Measurements from ENCODE around the gene ILK. TPM values are rescaled to one million over a fixed set of nuclear protein-coding genes. Genes with fewer than 3 reads are reported as not detected.

Gene ILK
- total RNA-seq, 1 donor from 2014 or later: 209 TPM

DNA sequence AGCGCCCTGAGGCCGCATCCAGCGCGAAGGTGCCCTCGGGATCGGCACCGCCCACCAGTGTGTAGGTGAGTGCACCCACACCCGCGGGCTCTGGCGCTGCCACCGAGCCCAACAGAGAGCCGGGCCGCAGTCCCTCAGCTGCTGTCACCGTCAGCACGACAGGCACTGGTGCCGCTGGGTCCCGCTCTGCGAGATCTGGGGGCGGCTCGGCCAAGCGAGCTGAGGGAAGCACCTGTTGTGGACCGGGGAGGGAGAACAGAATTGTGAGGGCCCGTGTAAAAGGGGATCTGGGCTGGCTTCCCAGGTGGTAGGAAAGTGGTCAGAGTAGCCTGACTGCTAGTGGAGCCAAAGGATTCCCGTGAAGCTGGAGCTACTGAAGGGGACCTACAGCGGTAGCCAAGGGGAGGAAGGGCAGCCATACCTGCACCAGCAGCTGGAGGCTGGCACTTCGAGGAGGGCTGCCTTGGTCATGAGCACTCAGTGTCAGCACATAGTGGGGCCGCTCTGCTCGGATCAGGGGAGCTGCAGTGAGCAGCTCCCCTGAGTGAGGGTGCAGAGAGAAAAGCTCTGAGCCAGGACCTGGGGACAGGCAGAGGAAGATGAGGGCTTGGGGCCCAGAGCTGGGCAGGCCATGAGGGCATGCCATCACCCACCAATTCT is 27.2 kb downstream of the ILK start:
- Mint-ChIP-seq H3K4me1 (ENCODE audit: unreplicated experiment) (no peaks in the 10 kb centered on the region), H3K4me3 (ENCODE audit: unreplicated experiment) (no peak overlapping the region), H3K27me3 (ENCODE audit: unreplicated experiment) (no peaks in the 10 kb centered on the region), H3K9me3 (ENCODE audit: unreplicated experiment) (no peaks in the 10 kb centered on the region), H3K27ac (ENCODE audit: unreplicated experiment) (no peak overlapping the region), H3K36me3 (ENCODE audit: unreplicated experiment) (peaks cover 32% of the 10 kb centered on the region)
- TF ChIP-seq, protein P1, sequence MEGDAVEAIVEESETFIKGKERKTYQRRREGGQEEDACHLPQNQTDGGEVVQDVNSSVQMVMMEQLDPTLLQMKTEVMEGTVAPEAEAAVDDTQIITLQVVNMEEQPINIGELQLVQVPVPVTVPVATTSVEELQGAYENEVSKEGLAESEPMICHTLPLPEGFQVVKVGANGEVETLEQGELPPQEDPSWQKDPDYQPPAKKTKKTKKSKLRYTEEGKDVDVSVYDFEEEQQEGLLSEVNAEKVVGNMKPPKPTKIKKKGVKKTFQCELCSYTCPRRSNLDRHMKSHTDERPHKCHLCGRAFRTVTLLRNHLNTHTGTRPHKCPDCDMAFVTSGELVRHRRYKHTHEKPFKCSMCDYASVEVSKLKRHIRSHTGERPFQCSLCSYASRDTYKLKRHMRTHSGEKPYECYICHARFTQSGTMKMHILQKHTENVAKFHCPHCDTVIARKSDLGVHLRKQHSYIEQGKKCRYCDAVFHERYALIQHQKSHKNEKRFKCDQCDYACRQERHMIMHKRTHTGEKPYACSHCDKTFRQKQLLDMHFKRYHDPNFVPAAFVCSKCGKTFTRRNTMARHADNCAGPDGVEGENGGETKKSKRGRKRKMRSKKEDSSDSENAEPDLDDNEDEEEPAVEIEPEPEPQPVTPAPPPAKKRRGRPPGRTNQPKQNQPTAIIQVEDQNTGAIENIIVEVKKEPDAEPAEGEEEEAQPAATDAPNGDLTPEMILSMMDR (IDR thresholded peaks at IDR 0.05): no peak
- DNase-seq (ENCODE audit: extremely low spot score, unreplicated experiment): no peak

DNA sequence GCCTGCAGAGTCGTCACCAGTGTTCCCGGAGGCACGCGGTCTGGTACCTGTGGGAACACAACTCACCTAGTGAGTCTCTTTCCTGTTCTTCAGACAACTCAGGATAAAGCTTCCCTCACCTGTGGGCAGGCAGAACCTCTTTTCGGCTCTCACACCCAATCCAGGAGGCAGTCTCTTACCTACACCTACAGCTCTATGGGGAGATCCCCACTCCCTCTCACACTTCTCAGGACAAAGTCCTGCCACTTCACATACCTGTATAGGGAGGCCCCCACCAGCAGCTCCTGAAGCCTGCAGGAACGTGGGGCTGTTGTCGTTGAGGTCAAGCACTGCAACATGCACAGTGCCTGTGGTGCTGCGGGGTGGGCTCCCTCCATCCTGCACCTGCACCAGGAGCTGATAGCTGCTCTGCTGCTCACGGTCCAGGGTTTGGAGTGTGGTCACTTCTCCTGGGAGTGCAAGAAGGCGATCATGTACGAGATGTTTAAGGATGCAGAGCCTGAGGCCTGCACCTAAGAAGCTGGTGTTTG is 27.9 kb downstream of the ILK start:
- Mint-ChIP-seq H3K36me3 (ENCODE audit: unreplicated experiment) (peaks cover 30% of the 10 kb centered on the region), H3K27ac (ENCODE audit: unreplicated experiment) (no peak overlapping the region), H3K4me3 (ENCODE audit: unreplicated experiment) (no peak overlapping the region), H3K9me3 (ENCODE audit: unreplicated experiment) (no peaks in the 10 kb centered on the region), H3K27me3 (ENCODE audit: unreplicated experiment) (no peaks in the 10 kb centered on the region), H3K4me1 (ENCODE audit: unreplicated experiment) (no peaks in the 10 kb centered on the region)
- TF ChIP-seq, protein P1 (IDR thresholded peaks at IDR 0.05): no peak
- DNase-seq (ENCODE audit: extremely low spot score, unreplicated experiment): no peak

DNA sequence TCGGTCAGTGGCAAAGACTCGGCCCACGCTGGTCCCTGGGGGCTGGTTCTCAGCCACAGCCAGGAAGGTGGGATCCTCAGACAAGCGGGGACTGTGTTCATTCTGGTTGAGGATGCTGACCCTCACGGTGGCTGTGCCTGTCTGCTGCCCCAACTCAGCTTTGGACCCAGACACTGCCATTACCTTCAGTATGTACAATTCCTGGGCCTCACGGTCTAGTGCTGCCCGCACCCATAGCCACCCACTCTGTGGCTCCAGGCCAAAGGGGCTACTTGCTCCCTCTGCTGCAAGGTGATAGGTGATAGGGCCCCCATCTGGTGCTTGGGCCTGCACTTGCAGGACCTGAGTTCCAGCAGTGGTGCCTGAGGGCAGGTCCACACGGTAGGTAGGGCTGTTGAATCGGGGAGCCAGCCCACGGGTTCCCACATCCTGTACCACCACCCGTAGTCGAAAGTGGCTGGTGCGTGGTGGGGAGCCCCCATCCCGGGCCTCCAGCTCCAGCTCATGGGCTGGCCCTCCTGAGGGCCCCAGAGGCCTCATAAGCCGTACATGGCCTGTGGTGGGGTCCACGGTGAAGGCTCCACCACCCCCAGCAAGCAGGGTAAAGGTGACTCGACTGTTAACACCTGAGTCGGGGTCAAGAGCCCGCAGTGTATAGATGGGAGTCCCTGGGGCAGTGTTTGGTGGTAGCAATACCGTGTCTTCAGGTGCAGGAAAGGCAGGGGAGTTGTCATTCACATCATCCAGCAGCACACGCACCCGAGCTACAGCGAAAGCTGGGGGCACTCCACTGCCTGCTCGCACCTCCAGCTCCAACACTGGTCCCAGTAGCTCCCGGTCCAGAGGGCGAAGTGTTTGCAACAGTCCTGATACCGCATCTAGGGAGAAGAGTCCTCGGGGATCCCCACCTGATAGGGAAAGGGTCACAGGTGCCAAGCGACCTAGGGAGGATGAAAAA is 28.8 kb downstream of the ILK start:
- no peaks in the 10 kb centered on the region for H3K27me3 Mint-ChIP-seq (ENCODE audit: unreplicated experiment)
- H3K4me1 Mint-ChIP-seq (ENCODE audit: unreplicated experiment): no peaks in the 10 kb centered on the region
- H3K9me3 Mint-ChIP-seq (ENCODE audit: unreplicated experiment): no peaks in the 10 kb centered on the region
- TF ChIP-seq, protein P1 (IDR thresholded peaks at IDR 0.05): no peak
- H3K36me3 Mint-ChIP-seq (ENCODE audit: unreplicated experiment): peaks cover 22% of the 10 kb centered on the region
- DNase-seq (ENCODE audit: extremely low spot score, unreplicated experiment): no peak
- H3K27ac Mint-ChIP-seq (ENCODE audit: unreplicated experiment): no peak overlapping the region
- H3K4me3 Mint-ChIP-seq (ENCODE audit: unreplicated experiment): no peak overlapping the region

DNA sequence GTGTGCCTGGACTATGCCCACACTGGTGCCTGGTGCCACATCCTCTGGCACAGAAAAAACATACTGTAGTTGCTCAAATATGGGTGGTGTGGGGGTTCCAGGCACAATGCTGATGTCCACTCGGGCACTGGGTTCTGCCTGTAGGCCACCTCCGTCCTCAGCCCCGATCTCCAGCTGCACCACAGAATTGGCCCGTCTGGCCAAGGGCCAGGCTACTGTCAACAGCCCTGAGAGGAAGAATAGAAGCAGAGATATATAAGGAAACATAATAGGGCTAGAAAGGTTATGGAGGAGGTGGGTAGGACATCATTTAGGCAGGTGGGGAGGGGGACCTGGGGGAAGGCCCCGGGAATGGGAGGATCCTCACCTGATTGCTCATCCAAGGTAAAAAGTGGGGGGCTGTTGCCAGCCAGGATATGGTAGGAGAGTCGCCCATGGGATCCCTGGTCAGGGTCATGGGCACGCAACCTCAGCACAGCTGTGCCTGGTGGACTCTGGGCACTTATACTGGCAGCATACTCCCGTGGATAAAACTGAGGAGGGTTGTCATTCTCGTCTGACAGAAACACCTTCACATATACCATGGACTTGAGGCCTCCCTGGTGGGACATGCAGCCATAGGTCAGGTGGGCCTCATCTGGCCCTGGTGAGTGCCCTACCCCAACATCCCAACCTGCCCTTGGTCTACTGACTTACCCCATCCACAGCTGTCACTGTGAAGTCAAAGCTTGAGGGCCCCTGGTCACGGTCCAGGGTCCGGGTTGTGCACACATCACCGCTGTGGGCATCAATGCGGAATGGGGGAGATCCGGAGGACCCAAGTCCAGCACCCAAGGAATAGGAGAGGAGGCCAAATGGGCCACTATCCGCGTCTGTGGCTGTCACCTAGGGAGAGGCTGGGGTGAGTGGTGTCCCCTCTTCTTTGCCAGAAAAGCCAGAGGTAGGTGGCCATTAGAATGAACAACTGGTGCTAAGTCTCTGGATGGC is 30.1 kb downstream of the ILK start:
- H3K27me3 Mint-ChIP-seq (ENCODE audit: unreplicated experiment): no peaks in the 10 kb centered on the region
- no peak for DNase-seq (ENCODE audit: extremely low spot score, unreplicated experiment)
- H3K27ac Mint-ChIP-seq (ENCODE audit: unreplicated experiment): no peak overlapping the region
- H3K4me1 Mint-ChIP-seq (ENCODE audit: unreplicated experiment): no peaks in the 10 kb centered on the region
- no peaks in the 10 kb centered on the region for H3K9me3 Mint-ChIP-seq (ENCODE audit: unreplicated experiment)
- TF ChIP-seq, protein P1 (IDR thresholded peaks at IDR 0.05): no peak
- H3K4me3 Mint-ChIP-seq (ENCODE audit: unreplicated experiment): no peak overlapping the region
- peaks cover 20% of the 10 kb centered on the region for H3K36me3 Mint-ChIP-seq (ENCODE audit: unreplicated experiment)
